Esophagus muscularis mucosa (tissue), 4 donors: ENCODE data around the gene SPRR5.

Source experiments
- CTCF ChIP-seq, 3 experiments: fragments of 200-600 bp in 2 of 3; fragments of 450-650 bp in 1 of 3; sonication (generic) in 2 of 3; IDR thresholded peaks; one replicate each; pipeline ENCODE4 v1.5.1; 2017 to 2019; ENCODE audit warnings: antibody characterized with exemption in 3 of 3, mild to moderate bottlenecking in 2 of 3, moderate library complexity in 1 of 3
- EP300 ChIP-seq: sonication (generic); formaldehyde crosslinking; IDR thresholded peaks from one replicate; pipeline ENCODE4 v1.6.1; 2017; ENCODE audit warnings: antibody characterized with exemption
- POLR2A ChIP-seq: fragments of 450-650 bp; IDR thresholded peaks from one replicate; pipeline ENCODE4 v1.6.1; 2017; ENCODE audit warnings: antibody characterized with exemption, moderate library complexity, mild to moderate bottlenecking, low read depth

- no peak for TF ChIP-seq POLR2A
- no peak for TF ChIP-seq EP300
- TF ChIP-seq CTCF (IDR thresholded peaks at IDR 0.05) = no peak
These were observed 49.8 kb downstream of the SPRR5 start for GRCh38 chr1:152996633-152997400.
